Activated naive CD4-positive, alpha-beta T cell treated with anti-CD3 and anti-CD28 coated beads, Interleukin-2, amount 50 U/mL, for 16 hours (primary cell): ENCODE data around the gene MPO.

Experiments used
- DNase-seq: peaks from one replicate; pipeline ENCODE4 v3.0.0-alpha.2; 2020

Gene MPO

DNA sequence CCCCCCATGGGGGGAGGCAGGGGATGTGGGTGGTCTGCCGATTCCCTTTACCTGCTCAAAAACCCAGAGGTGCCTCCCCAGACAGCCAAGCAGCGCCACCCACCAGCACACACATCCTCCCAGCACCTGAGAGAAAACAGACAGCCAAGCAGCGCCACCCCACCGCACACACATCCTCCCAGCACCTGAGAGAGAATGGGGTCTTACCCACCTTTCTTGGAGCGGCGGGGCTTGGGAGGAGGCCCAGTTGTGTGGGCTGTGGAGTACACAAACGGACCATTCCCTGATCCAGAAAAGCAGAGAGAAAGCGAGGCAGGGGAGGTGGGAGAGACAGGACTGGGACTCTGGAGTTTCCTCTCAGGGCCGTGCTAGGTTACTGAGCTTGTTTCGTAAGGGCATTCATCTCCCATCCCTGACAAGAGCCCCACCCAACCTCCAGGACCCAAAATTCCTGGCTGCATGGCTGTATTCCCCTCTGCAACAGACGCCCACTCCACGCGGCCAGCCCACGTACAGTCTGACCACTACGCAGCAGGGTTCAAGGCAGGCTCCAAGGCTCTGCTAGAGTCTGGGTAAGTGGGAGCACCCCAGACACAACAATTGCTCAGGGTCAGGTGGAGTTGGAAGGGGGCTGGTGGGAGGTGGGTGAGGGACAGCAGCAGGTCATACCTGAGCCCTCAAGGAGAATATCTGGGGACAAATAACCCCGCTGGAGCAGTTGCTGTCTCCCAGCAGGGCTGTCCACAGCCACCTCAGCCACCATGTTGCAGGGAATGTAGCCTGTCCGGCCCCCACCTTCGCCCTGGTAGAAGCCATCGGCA, 25.6 kb upstream of the MPO start:
- DNase-seq, result no peak

DNA sequence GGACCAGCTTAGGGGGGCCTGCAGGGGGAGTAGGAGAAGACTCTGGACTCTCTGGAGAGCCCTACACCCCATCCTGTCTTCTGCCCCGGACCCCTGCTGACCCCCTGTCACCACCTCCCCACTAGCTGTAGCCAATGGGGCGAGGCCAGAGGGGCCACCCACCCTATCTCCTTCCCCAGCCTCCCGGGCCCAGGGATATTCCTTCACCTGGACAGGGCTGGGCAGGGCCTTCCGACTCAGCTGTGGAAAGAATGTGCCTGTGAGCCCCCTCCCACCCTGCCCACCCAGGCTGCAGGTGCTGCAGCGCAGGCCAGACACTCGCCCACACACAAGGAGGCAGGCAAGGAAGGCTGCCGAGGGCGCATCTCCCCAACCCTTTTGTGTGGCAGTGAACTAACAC, 24.9 kb upstream of the MPO start:
- no peak for DNase-seq

- no peak for DNase-seq
Observed at GRCh38 chr17:58304750-58305486, 24.2 kb upstream of the MPO start.

- DNase-seq, result peak; percentile 65
Observed at GRCh38 chr17:58303971-58304749, 23.4 kb upstream of the MPO start.

DNA sequence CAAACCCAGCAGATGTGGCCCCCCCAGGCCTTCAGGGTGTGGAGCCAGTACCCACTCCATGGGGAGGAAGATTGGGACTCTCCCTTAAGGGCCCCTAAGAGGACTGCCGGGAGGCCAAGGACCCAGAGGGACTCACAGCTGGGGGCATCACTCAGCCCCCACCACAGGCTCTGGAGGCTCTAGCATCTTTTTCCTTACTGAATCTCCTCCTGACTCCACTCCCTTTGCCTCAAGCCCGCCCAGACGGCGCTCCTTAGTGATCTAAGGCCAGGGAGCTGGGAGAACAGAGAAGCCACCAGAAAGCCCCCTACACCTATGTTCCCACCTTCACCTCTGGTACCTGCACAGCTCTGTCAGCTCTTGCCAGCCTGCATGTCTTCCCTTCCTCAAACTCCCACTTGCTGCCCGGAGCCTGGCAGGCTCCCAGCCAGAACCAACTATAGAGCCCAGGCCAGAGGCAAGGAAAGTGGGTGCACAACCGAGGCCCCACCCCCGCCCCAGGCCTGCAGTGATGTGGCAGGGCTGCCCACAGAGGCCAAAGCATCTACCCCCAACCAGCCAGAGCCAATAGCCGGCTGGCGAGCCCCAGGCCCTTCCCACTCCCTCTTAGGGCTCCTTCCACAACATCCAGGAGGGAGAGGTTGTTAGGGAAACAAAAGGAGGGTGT, 22.3 kb upstream of the MPO start:
- DNase-seq, result no peak

DNA sequence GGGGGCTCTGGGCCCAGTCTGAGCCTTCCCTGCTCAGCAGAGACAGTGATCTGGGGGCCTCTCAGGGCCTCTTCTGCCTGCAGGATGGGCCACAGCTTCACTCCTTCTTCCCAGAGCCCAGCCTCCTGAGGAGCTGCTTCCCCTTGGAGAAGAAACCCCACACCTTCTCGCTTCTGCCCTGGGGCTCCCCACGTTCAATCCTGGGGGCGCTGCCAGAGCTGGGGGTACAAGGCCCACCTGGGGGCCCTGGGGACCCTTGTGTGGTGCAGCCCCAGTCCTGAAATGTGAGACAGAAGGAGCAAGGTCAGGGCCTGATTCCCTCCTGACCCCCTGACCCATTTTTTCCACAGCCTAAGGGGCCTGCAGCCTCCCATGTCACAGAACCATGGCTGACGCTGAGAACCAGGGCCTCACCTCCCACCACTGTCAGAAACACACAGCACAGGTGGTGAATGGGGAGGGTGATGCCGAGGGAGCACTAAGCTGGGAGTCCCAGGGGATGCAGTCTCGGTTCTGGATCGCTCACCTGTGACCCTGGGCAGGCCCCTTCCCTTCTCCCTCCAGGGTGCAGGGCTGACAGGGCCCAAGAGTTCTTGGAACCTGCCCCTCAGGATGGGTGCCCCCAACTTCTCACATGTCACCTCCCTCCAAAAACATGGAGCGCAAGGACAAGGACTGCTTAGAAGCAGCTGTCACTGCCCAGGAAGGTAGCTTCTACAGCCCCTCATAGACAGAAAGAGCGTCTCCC, 21.6 kb upstream of the MPO start:
- no peak for DNase-seq

DNA sequence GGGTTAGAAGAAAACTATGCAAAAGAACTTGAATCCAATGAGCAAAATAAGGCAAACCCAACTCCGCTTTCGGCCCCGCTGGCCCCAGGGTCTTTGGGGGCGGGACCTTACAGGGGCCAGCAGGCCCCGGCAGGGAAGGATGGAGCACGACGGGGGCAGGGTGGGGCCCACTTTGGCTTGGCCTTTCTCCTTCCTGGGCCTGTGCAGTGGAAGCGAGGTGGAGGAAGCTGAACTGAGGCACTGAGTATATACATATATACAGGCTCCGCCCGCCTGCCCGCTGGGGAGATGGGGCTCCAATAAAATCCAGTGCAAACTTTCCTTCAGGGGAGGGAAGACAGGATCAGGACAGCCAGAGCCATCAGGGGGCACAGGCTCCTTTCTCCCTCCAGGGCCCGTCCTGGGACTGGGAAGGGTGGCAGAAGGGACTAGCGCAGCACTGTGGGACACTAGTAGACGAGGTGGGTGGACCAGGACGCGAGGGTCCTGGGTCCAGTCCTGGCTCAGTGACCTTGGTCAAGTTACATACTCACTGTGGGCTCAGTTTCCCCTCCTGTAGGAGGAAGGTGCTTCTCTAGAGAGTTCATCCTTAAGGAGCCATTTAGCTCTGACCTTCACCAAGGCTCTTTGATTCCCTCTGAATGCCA, 20.9 kb upstream of the MPO start:
- DNase-seq, result no peak

DNA sequence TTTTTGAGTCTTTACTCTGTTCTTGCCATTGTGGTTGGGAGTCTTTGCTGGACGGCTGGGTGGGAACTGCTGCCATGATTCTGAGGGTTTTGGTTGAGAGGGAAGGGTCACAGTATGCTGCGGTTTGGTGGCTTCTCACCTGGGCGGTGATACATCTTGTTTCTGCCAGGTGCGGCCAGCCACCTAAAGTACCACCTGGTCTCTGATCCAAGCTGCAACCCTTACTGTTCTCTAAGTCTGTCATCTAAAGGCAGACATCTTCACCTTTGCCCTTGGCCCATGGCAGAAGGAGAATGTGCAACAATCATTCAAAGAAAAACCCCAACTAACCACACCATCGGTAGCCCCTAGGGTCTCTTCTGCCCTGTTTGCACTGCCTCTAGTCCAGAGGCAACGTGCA, 19.6 kb upstream of the MPO start:
- no peak for DNase-seq

- no peak for DNase-seq
Observed at GRCh38 chr17:58294034-58294433, 13.3 kb upstream of the MPO start.

DNA sequence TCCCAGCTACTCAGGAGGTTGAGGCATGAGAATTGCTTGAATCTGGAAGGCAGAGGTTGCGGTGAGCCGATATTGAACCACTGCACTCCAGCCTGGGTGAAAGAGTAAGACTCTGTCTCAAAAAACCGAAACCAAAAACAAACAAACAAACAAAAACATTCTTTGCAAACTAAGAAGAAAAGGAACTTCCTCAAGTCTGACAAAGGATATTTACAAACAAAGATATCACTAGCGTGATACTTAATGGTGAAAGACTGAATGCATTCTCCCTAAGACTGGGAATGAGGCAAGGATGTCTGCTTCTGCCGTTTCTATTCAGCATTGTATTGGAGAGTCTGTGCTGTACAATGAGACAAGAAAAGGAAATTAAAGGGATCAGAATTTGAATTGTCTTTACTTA, 10.5 kb upstream of the MPO start:
- no peak for DNase-seq

DNA sequence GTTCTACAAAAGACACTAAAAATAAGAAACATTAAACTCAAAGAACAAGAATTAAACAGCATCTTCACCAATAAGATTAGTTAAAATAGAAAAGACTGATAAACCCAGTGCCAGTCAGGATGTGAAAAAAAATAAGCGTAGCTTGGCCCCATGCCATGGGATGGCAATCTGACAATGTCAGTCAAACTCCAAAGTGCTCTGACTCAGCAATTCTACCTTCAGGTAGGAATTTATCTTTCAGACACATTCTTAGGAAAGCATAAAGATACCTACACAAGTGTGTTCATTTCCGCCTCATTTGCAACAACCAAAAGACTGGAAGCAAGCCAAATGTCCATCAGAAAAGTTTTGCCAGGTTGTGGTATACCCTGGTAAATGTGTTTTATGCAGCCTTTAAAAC, 9.1 kb upstream of the MPO start:
- DNase-seq, result no peak

- DNase-seq, result no peak
Observed at GRCh38 chr17:58285422-58285810, 4.7 kb upstream of the MPO start.

GRCh38 chr17:58284613-58285421, 4.1 kb upstream of the MPO start:
- DNase-seq, result no peak

- DNase-seq, result no peak
Observed at GRCh38 chr17:58283674-58284612, 3.2 kb upstream of the MPO start.

DNA sequence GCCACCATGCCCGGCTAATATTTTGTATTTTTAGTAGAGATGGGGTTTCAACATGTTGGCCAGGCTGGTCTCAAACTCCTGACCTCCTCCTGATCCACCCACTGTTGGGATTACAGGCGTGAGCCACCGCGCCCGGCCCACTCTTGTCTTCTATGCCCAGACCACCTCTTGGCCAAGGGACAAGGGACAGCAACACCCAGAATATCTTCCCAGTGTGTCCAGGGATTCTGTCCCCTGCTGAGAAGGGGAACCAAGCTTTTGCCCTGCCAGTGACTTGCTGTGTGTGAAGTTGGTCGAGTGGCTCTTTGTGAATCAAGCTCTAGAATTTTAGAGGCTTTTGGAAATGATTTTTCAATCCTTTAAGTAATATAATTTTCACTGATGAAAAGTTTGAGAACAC, 1.7 kb upstream of the MPO start:
- no peak for DNase-seq

- no peak for DNase-seq
Observed at GRCh38 chr17:58281511-58282011, 826 bp upstream of the MPO start.

- no peak for DNase-seq
Observed at GRCh38 chr17:58279736-58280479, 827 bp downstream of the MPO start.

GRCh38 chr17:58279016-58279711, 1.6 kb downstream of the MPO start:
- no peak for DNase-seq
